HFFc6 (cell line): ENCODE results near the gene ZNF385A. TPM values are rescaled to one million over a fixed set of nuclear protein-coding genes. Genes with fewer than 3 reads are reported as not detected.

Source experiments
- DNase-seq: peaks from one replicate; pipeline ENCODE4 v3.0.0-alpha.2; 2018
- H3K27ac Mint-ChIP-seq: 2 replicates; pipeline ENCODE4 v1.8.0; 2020; ENCODE audit warnings: mild to moderate bottlenecking, mixed read lengths
- H3K27me3 Mint-ChIP-seq: 2 replicates; pipeline ENCODE4 v1.8.0; 2021; ENCODE audit warnings: mild to moderate bottlenecking, moderate library complexity, mixed read lengths; ENCODE audit not compliant: insufficient read depth
- H3K36me3 Mint-ChIP-seq: 2 replicates; pipeline ENCODE4 v1.8.0; 2021; ENCODE audit warnings: low read depth, mixed read lengths
- H3K4me1 Mint-ChIP-seq: 2 replicates; pipeline ENCODE4 v1.8.0; 2020; ENCODE audit warnings: low read depth, mixed read lengths
- H3K4me3 Mint-ChIP-seq: 2 replicates; pipeline ENCODE4 v1.8.0; 2020; ENCODE audit warnings: mild to moderate bottlenecking, moderate library complexity, mixed read lengths
- H3K9me3 Mint-ChIP-seq: 2 replicates; pipeline ENCODE4 v1.8.0; 2020; ENCODE audit warnings: mild to moderate bottlenecking, mixed read lengths
- total RNA-seq, 6 experiments: library from RNA; stranded (reverse); fragmentation: NEBNext Ultra II Directional; extraction: Animal tissue kit (Norgen Biotek cat#: 25700); gene quantifications; 2 replicates in 1 of 6; 3 replicates in 5 of 6; pipeline ENCODE4 v1.2.3, GENCODE V29; 2021
- TF ChIP-seq, protein P1 (sequence below): fragments of 200-600 bp; sonication (generic); IDR thresholded peaks from 2 replicates; pipeline ENCODE4 v1.5.0; 2021; ENCODE audit warnings: antibody characterized with exemption, mild to moderate bottlenecking

The ZNF385A gene
- total RNA-seq, 6 experiments from 2014 or later = 4.0 to 7.4 (median 6.1) TPM

DNA sequence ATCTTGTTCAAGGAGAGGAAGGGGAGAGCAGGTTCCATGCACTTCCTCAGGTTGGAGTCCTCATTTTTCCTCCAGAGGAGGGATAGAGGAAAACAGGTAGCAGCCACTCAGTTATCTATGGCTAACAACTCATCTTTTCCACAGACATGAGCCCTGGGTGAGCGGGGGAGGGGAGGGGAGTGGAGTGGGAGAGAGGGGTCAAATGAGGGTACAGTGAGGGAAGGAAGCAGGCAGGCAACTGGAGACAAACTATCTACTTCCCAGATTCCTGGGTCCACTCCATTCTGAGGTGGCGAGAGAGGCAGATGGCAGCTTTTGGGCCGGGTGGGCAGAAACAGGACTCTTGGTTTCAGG, 2.6 kb upstream of the ZNF385A start:
- peak overlapping the region; percentile 38; the same call in 1 of the 2 replicates for H3K27ac Mint-ChIP-seq
- no peaks in the 10 kb centered on the region for H3K9me3 Mint-ChIP-seq
- no peaks in the 10 kb centered on the region for H3K36me3 Mint-ChIP-seq
- H3K4me1 Mint-ChIP-seq = peaks cover 57% of the 10 kb centered on the region
- no peak for DNase-seq
- H3K4me3 Mint-ChIP-seq = no peak overlapping the region
- TF ChIP-seq, protein P1, sequence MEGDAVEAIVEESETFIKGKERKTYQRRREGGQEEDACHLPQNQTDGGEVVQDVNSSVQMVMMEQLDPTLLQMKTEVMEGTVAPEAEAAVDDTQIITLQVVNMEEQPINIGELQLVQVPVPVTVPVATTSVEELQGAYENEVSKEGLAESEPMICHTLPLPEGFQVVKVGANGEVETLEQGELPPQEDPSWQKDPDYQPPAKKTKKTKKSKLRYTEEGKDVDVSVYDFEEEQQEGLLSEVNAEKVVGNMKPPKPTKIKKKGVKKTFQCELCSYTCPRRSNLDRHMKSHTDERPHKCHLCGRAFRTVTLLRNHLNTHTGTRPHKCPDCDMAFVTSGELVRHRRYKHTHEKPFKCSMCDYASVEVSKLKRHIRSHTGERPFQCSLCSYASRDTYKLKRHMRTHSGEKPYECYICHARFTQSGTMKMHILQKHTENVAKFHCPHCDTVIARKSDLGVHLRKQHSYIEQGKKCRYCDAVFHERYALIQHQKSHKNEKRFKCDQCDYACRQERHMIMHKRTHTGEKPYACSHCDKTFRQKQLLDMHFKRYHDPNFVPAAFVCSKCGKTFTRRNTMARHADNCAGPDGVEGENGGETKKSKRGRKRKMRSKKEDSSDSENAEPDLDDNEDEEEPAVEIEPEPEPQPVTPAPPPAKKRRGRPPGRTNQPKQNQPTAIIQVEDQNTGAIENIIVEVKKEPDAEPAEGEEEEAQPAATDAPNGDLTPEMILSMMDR = no peak
- no peaks in the 10 kb centered on the region; the same call in none of the 2 replicates for H3K27me3 Mint-ChIP-seq

DNA sequence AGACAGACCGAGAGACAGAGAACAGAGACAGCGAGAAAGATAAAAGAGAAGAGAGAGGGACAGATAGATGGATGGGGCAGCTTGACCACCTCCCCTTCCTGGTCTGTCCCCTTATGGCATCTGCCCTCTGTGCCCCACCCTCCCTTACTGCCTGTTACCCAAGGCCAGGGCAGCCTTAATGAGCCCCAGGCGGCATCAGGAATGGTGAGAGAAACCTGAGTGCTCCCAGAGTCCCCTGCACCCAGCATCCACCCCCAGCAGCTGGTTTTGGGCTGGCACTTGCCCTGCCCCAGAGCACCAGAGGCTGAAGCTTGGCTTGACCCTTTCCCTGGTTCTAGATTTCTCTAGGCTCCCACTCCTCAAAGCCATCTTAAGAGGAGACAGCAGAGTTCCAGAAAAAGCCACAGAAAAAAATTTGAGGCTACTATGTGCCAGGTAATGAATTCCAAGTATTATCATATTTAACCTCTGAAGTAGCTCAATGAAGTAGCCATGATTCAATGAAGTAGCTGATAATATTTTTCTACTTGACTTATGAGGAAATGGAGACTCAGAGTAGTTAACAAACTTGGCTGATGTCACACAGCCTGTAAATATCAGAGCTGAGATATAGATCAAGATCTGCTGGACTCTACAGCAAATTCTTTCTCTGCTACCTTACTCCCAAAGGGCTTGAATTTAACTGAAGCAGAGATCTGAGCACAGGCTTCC, 2.0 kb upstream of the ZNF385A start:
- H3K36me3 Mint-ChIP-seq = no peaks in the 10 kb centered on the region
- H3K27me3 Mint-ChIP-seq = no peaks in the 10 kb centered on the region; the same call in none of the 2 replicates
- TF ChIP-seq, protein P1 = no peak
- H3K9me3 Mint-ChIP-seq = no peaks in the 10 kb centered on the region
- H3K4me1 Mint-ChIP-seq = peaks cover 56% of the 10 kb centered on the region
- H3K27ac Mint-ChIP-seq = peak overlapping the region; percentile 38; the same call in 1 of the 2 replicates
- no peak for DNase-seq
- H3K4me3 Mint-ChIP-seq = no peak overlapping the region

DNA sequence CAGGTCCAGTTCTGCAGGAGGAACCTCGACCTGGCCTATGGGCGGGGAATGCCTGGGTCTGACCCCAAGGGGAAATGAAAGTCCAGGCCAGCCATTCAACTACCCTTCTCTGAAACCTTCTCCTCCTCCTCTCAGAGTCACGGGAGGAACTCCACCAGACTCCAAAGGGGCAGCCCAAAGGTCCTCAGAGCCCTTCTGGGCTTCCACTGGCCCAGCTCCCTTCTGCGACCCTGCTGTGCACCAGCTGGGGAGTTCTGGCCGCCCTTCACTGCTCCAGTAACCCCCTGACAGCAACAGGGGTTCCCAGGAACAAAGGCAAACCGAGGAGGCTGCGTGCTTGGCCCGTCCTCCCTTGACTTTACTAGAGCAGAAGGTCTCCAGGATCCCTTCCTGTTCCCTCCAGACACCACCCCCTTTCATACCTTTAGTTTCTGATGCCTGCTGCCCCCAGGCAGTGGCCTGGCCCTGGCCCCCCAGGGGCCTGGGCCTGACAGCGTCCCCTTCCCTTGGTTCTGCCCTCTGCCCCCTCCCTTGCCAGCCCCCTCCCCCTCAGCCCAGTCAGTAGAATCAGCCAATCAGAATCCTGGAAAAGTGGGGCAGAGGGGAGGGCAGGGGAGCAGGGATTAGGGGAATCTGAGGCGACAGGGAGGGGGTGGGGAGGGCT, 850 bp upstream of the ZNF385A start:
- H3K4me1 Mint-ChIP-seq = peaks cover 59% of the 10 kb centered on the region
- no peak for DNase-seq
- TF ChIP-seq, protein P1 = no peak
- no peak overlapping the region for H3K27ac Mint-ChIP-seq
- H3K36me3 Mint-ChIP-seq = no peaks in the 10 kb centered on the region
- no peaks in the 10 kb centered on the region for H3K9me3 Mint-ChIP-seq
- H3K27me3 Mint-ChIP-seq = no peaks in the 10 kb centered on the region; the same call in none of the 2 replicates
- H3K4me3 Mint-ChIP-seq = no peak overlapping the region

DNA sequence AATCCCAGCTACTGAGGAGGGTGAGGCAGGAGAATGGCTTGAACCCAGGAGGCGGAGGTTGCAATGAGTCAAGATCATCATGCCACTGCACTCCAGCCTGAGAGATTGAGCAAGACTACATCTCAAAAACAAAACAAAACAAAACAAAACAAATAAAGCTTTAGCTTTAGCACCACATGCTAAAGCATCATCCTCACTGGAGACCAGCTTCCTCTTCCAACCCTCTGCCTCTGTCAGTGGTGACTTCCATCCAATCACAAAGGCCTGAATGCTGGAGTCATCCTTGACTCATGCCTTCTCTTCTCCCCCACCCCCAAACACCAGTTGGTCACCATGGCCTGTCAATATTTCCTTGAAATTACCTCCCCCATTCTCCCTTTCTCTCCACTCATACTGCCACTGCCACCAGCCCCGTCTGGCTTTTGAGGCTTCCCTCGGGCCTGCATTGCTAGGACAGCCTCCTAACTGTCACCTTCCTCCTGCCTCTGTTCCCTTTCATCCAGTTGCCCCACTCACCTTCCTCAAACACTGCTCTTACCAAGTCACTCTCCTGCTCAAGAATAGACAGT, 1.4 kb downstream of the ZNF385A start:
- Mint-ChIP-seq H3K4me3 (no peak overlapping the region; the same call in 1 of the 2 replicates), H3K27ac (peak overlapping the region; percentile 94), H3K4me1 (peaks cover 68% of the 10 kb centered on the region), H3K27me3 (no peaks in the 10 kb centered on the region), H3K9me3 (no peaks in the 10 kb centered on the region), H3K36me3 (no peaks in the 10 kb centered on the region)
- DNase-seq = peak; percentile 98
- TF ChIP-seq, protein P1 = no peak

DNA sequence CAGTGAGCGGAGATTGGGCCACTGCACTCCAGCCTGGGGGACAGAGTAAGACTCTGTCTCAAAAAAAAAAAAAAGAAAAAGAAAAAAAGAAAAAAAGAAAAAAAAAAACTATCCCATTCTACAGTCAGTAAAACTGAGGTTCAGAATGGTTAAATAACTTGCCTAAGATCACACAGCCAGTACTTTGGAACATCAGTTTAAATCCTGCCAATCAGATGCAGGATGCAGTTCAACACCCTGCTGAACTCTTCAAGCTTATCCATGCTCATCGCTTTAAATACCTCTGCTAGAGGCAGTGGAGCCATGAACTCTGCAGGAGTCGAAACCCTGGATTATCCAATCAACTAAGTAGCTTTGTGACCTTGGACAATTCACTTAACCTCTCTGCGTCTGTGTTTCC, 3.4 kb downstream of the ZNF385A start:
- Mint-ChIP-seq H3K9me3 (no peaks in the 10 kb centered on the region), H3K36me3 (no peaks in the 10 kb centered on the region), H3K27ac (no peak overlapping the region; the same call in 1 of the 2 replicates), H3K27me3 (no peaks in the 10 kb centered on the region), H3K4me3 (no peak overlapping the region), H3K4me1 (peaks cover 49% of the 10 kb centered on the region)
- DNase-seq = no peak
- TF ChIP-seq, protein P1 = no peak
